ENCODE data around the gene POU3F3.

DNA sequence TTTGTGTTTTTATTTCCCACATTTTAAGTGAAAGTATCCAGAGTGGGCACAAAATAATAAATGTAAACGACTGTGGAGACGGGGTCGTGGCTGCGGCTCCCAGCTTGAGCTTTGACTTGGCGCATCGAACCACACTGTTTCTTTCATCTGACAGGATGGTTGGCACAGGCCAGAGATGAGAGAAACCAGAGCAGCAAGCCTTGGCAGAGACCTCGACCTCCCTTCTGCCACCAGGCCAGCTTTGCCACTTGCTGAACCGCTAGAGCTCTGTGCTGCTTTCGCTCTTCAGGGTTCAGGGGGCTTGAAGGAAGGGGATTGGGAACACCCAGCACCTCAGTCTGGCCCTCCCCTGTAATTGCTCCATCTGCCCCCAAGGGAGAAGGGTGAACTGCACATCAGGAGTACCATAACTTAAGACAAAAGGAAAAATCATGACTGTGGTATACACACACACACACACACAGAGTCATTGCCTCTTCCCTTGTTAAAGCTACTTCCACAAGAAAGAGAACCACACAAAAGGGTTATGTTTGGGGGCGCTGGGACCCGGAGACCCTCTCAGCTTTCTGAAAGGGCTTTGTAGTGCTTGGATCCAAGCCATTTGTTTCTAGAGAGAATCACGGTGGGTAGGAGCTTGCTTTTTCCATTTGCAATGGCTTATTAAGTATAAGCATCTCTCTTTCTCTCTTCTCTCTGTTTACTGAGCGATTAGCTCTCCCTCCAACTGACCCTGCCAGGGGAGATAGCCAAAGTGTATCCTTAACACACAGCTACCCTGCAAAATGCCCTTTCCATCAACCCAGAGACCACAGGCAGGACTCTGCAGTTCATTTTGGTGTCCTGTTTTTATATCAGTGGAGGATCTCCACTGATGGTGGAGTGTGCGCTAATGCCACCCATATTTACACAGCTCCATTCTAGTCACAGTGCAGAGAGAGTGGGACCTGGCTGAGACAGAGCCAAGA lies 23.0 kb downstream of the POU3F3 start:
- TF ChIP-seq POLR2A (IDR thresholded peaks at IDR 0.05; ENCODE audit: low read length) = no peak
- no peak for TF ChIP-seq GATA1 (IDR thresholded peaks at IDR 0.05; ENCODE audit: low read depth, low read length)

Measured in erythroblast (primary cell).